Measurements from ENCODE around the gene ERBB4.

ERBB4 gene

GRCh38 chr2:211503856-211504255 is 1034.7 kb downstream of the ERBB4 start:
- Histone ChIP-seq H3K27me3 (ENCODE audit: control insufficient read depth, insufficient read depth, low read length) (no peaks in the 10 kb centered on the region), H3K9me3 (ENCODE audit: control insufficient read depth, low read depth, low read length) (no peaks in the 10 kb centered on the region), H3K9ac (ENCODE audit: low read length) (no peak overlapping the region), H3K27ac (ENCODE audit: low read length) (no peak overlapping the region), H3K36me3 (ENCODE audit: control insufficient read depth, low read depth, low read length) (no peaks in the 10 kb centered on the region), H3K4me3 (ENCODE audit: low read length) (no peak overlapping the region), H3K4me1 (ENCODE audit: control insufficient read depth, low read depth, low read length) (peaks cover 2% of the 10 kb centered on the region)

GRCh38 chr2:211503198-211503597 is 1035.4 kb downstream of the ERBB4 start:
- Histone ChIP-seq H3K4me1 (ENCODE audit: control insufficient read depth, low read depth, low read length) (peaks cover 7% of the 10 kb centered on the region), H3K9me3 (ENCODE audit: control insufficient read depth, low read depth, low read length) (no peaks in the 10 kb centered on the region), H3K9ac (ENCODE audit: low read length) (no peak overlapping the region), H3K36me3 (ENCODE audit: control insufficient read depth, low read depth, low read length) (no peaks in the 10 kb centered on the region), H3K4me3 (ENCODE audit: low read length) (no peak overlapping the region), H3K27ac (ENCODE audit: low read length) (no peak overlapping the region), H3K27me3 (ENCODE audit: control insufficient read depth, insufficient read depth, low read length) (no peaks in the 10 kb centered on the region)

DNA sequence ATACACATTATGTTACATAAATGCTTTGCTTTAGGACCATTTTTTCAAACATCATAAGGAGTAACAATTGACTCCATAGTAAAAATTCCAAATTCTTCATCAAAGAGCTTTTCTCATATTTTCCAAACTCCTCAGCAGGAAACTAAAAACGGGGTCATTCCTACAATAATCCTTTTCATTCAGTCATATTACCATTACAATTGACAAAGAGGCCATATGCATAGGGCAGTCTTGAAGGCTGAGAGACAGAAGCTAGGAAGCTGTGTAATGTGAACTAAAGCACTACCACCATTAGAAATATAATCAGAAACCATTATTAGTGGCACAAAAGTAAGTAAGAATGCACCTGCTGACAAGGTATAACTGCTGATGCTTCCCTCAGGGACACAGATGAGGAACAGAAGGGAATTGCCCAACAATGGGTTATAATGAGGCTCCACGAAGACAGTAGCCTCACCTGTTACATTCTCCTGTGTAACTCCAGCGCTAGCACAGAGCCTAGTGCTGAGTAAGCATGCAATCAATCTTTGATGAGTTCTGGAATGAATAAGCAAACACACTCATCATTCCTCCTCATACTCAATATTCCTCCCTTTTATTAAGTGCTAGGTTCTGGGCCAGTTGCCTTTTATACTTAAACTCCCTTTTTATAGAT is 1039.9 kb downstream of the ERBB4 start:
- no peaks in the 10 kb centered on the region for H3K27me3 ChIP-seq (ENCODE audit: control insufficient read depth, insufficient read depth, low read length)
- no peak overlapping the region for H3K27ac ChIP-seq (ENCODE audit: low read length)
- peaks cover 7% of the 10 kb centered on the region for H3K4me1 ChIP-seq (ENCODE audit: control insufficient read depth, low read depth, low read length)
- H3K4me3 ChIP-seq (ENCODE audit: low read length): peak overlapping the region; percentile 13
- no peaks in the 10 kb centered on the region for H3K36me3 ChIP-seq (ENCODE audit: control insufficient read depth, low read depth, low read length)
- no peaks in the 10 kb centered on the region for H3K9me3 ChIP-seq (ENCODE audit: control insufficient read depth, low read depth, low read length)
- H3K9ac ChIP-seq (ENCODE audit: low read length): no peak overlapping the region

GRCh38 chr2:211495339-211495738 is 1043.3 kb downstream of the ERBB4 start:
- no peak overlapping the region for H3K4me3 ChIP-seq (ENCODE audit: low read length)
- H3K27me3 ChIP-seq (ENCODE audit: control insufficient read depth, insufficient read depth, low read length): no peaks in the 10 kb centered on the region
- no peak overlapping the region for H3K9ac ChIP-seq (ENCODE audit: low read length)
- no peaks in the 10 kb centered on the region for H3K36me3 ChIP-seq (ENCODE audit: control insufficient read depth, low read depth, low read length)
- H3K4me1 ChIP-seq (ENCODE audit: control insufficient read depth, low read depth, low read length): peaks cover 7% of the 10 kb centered on the region
- no peak overlapping the region for H3K27ac ChIP-seq (ENCODE audit: low read length)
- H3K9me3 ChIP-seq (ENCODE audit: control insufficient read depth, low read depth, low read length): no peaks in the 10 kb centered on the region

DNA sequence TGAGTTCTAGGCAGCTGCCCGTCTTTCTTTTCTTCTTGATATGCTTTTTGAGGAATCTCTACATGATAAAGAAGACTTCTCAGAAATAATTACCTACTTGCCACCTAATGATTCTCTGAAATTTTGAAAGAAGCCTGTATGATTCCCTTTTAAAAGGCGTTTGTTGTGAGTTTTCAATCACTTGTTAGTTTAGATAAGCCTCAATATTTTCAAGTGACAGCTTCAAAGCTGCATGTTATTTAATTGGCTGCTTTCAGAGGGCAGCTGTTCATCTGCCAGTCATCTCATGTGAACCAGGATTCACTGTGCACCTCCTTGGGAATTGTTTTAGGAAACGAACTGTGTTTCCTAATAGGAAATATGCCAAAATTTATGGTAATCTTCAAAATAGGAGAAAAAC is 1044.1 kb downstream of the ERBB4 start:
- Histone ChIP-seq H3K4me1 (ENCODE audit: control insufficient read depth, low read depth, low read length) (peaks cover 7% of the 10 kb centered on the region), H3K36me3 (ENCODE audit: control insufficient read depth, low read depth, low read length) (no peaks in the 10 kb centered on the region), H3K27me3 (ENCODE audit: control insufficient read depth, insufficient read depth, low read length) (no peaks in the 10 kb centered on the region), H3K4me3 (ENCODE audit: low read length) (no peak overlapping the region), H3K9me3 (ENCODE audit: control insufficient read depth, low read depth, low read length) (no peaks in the 10 kb centered on the region), H3K9ac (ENCODE audit: low read length) (no peak overlapping the region), H3K27ac (ENCODE audit: low read length) (no peak overlapping the region)

- Histone ChIP-seq H3K9me3 (ENCODE audit: control insufficient read depth, low read depth, low read length) (no peaks in the 10 kb centered on the region), H3K27ac (ENCODE audit: low read length) (no peak overlapping the region), H3K4me3 (ENCODE audit: low read length) (no peak overlapping the region), H3K36me3 (ENCODE audit: control insufficient read depth, low read depth, low read length) (no peaks in the 10 kb centered on the region), H3K9ac (ENCODE audit: low read length) (no peak overlapping the region), H3K4me1 (ENCODE audit: control insufficient read depth, low read depth, low read length) (peaks cover 7% of the 10 kb centered on the region), H3K27me3 (ENCODE audit: control insufficient read depth, insufficient read depth, low read length) (no peaks in the 10 kb centered on the region)
These were observed 1044.5 kb downstream of the ERBB4 start for GRCh38 chr2:211494085-211494484.

GRCh38 chr2:211487733-211488132 is 1050.9 kb downstream of the ERBB4 start:
- no peak overlapping the region for H3K4me3 ChIP-seq (ENCODE audit: low read length)
- H3K9ac ChIP-seq (ENCODE audit: low read length): no peak overlapping the region
- no peak overlapping the region for H3K27ac ChIP-seq (ENCODE audit: low read length)
- no peaks in the 10 kb centered on the region for H3K27me3 ChIP-seq (ENCODE audit: control insufficient read depth, insufficient read depth, low read length)
- H3K4me1 ChIP-seq (ENCODE audit: control insufficient read depth, low read depth, low read length): no peaks in the 10 kb centered on the region
- H3K36me3 ChIP-seq (ENCODE audit: control insufficient read depth, low read depth, low read length): no peaks in the 10 kb centered on the region
- H3K9me3 ChIP-seq (ENCODE audit: control insufficient read depth, low read depth, low read length): no peaks in the 10 kb centered on the region

DNA sequence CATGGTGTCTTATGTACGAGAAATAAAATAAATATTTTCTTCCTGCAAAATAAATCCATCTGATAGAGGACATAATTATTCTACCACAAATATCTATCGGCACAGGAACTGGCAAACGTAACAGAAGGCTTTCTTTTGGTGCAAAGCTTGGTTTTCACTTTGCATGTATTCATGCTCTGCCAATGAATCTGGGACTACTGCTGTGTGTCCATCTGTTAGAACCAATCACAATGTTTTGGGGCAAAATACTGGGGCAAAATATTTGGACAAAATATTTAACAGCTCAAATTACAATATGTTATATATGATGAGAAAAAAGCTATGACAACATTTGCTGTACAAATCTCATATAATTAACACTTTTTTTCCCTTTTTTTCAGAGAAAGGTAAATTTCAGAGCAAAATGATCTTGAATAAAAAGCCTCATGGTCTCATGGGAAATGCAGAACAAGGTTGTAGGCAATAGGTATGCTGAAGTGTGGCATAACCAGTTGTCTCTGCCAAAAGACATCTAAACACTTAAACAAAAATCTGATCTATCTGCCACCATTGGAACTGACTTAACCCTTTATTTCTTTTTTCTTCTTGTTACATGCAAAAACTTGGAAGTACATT is 1059.0 kb downstream of the ERBB4 start:
- no peaks in the 10 kb centered on the region for H3K36me3 ChIP-seq (ENCODE audit: control insufficient read depth, low read depth, low read length)
- no peak overlapping the region for H3K4me3 ChIP-seq (ENCODE audit: low read length)
- H3K27me3 ChIP-seq (ENCODE audit: control insufficient read depth, insufficient read depth, low read length): no peaks in the 10 kb centered on the region
- H3K27ac ChIP-seq (ENCODE audit: low read length): no peak overlapping the region
- no peak overlapping the region for H3K9ac ChIP-seq (ENCODE audit: low read length)
- H3K9me3 ChIP-seq (ENCODE audit: control insufficient read depth, low read depth, low read length): no peaks in the 10 kb centered on the region
- no peaks in the 10 kb centered on the region for H3K4me1 ChIP-seq (ENCODE audit: control insufficient read depth, low read depth, low read length)

DNA sequence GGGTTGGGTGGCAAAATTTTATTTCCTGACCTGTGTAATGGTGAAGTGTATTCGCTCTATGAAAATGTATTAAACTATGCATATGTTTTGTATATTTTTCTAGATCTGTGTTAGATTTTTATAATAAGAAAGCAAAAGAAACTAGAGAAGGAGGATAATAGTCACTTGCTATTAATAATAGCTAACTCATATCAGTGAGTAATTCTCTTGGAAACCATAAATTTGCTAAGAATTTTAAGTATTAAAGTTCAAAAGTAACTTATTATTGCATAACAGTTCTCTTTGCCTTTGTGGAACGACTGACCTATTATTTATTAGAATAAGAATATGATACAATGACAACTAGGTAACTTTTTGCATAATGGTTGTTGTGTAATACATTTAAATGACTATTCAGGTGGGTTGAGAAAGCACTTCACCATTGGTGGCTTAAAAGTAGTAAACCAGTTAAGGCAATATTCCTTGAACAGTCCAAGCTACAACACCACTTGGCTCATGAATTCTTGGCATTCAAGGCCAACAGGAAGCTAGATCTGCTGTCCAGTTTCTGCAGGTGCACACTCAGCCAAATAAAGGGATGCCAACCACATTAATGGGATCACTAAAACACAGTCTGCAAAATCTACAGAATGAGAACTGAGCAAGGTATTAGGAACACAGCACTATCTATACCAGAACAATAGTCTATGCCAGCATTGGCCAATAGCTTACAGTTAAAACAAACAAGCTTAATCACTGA is 1060.9 kb downstream of the ERBB4 start:
- no peak overlapping the region for H3K9ac ChIP-seq (ENCODE audit: low read length)
- no peak overlapping the region for H3K27ac ChIP-seq (ENCODE audit: low read length)

GRCh38 chr2:211473116-211473515 is 1065.5 kb downstream of the ERBB4 start:
- no peaks in the 10 kb centered on the region for H3K27me3 ChIP-seq (ENCODE audit: control insufficient read depth, insufficient read depth, low read length)
- peaks cover 20% of the 10 kb centered on the region for H3K4me1 ChIP-seq (ENCODE audit: control insufficient read depth, low read depth, low read length)
- H3K9me3 ChIP-seq (ENCODE audit: control insufficient read depth, low read depth, low read length): no peaks in the 10 kb centered on the region
- H3K36me3 ChIP-seq (ENCODE audit: control insufficient read depth, low read depth, low read length): no peaks in the 10 kb centered on the region
- no peak overlapping the region for H3K4me3 ChIP-seq (ENCODE audit: low read length)
- H3K9ac ChIP-seq (ENCODE audit: low read length): no peak overlapping the region
- no peak overlapping the region for H3K27ac ChIP-seq (ENCODE audit: low read length)

More for the DNA sequence above, 1060.9 kb downstream of the ERBB4 start:
- Histone ChIP-seq H3K4me1 (ENCODE audit: control insufficient read depth, low read depth, low read length) (no peaks in the 10 kb centered on the region), H3K36me3 (ENCODE audit: control insufficient read depth, low read depth, low read length) (no peaks in the 10 kb centered on the region), H3K27me3 (ENCODE audit: control insufficient read depth, insufficient read depth, low read length) (no peaks in the 10 kb centered on the region), H3K9me3 (ENCODE audit: control insufficient read depth, low read depth, low read length) (no peaks in the 10 kb centered on the region), H3K4me3 (ENCODE audit: low read length) (no peak overlapping the region)

GRCh38 chr2:211469664-211470059 is 1068.9 kb downstream of the ERBB4 start:
- no peak overlapping the region for H3K4me3 ChIP-seq (ENCODE audit: low read length)
- H3K27me3 ChIP-seq (ENCODE audit: control insufficient read depth, insufficient read depth, low read length): no peaks in the 10 kb centered on the region
- no peaks in the 10 kb centered on the region for H3K9me3 ChIP-seq (ENCODE audit: control insufficient read depth, low read depth, low read length)
- peaks cover 20% of the 10 kb centered on the region for H3K4me1 ChIP-seq (ENCODE audit: control insufficient read depth, low read depth, low read length)
- H3K27ac ChIP-seq (ENCODE audit: low read length): no peak overlapping the region
- H3K9ac ChIP-seq (ENCODE audit: low read length): no peak overlapping the region
- H3K36me3 ChIP-seq (ENCODE audit: control insufficient read depth, low read depth, low read length): no peaks in the 10 kb centered on the region
